K562 (cell line): ENCODE measurements around the gene EME1. TPM values are rescaled to one million over a fixed set of nuclear protein-coding genes. Genes with fewer than 3 reads are reported as not detected.

ENCODE experiments used
- HIVEP1 ChIP-seq: fragments of 250-450 bp; sonication (Bioruptor Pico); IDR thresholded peaks from 2 replicates; pipeline ENCODE4 v1.4.0; 2020; ENCODE audit warnings: mild to moderate bottlenecking
- ID3 ChIP-seq, 2 experiments: fragments of 250-450 bp in 1 of 2; fragments of 450-650 bp in 1 of 2; sonication (Bioruptor Pico) in 1 of 2; IDR thresholded peaks; 2 replicates each; pipeline versions ENCODE4 v1.6.1 to v1.8.0; 2016 to 2021; ENCODE audit warnings: mild to moderate bottlenecking in 2 of 2, moderate library complexity in 2 of 2, missing compliant biosample characterization in 1 of 2, missing genetic modification characterization in 1 of 2
- MLLT1 ChIP-seq, 2 experiments: fragments of 450-650 bp; IDR thresholded peaks; 2 replicates each; pipeline ENCODE4 v1.6.1; 2016
- PHB2 ChIP-seq: fragments of 450-650 bp; IDR thresholded peaks from 2 replicates; pipeline ENCODE4 v1.6.1; 2017; ENCODE audit warnings: low read depth
- RBM14 ChIP-seq: fragments of 200-400 bp; formaldehyde crosslinking; IDR thresholded peaks from 2 replicates; pipeline ENCODE4 v1.6.1; 2018; ENCODE audit warnings: low read depth, mild to moderate bottlenecking, low read length, moderate library complexity, borderline replicate concordance; ENCODE audit not compliant: insufficient read depth
- SLC30A9 ChIP-seq: fragments of 250-450 bp; sonication (Bioruptor Pico); IDR thresholded peaks from 2 replicates; pipeline ENCODE4 v1.8.0; 2022; ENCODE audit warnings: mild to moderate bottlenecking, moderate library complexity
- SUPT5H ChIP-seq: fragments of 450-650 bp; IDR thresholded peaks from 2 replicates; pipeline ENCODE4 v1.6.1; 2016
- TBP ChIP-seq: optimal IDR thresholded peaks from 2 replicates; pipeline ENCODE3; 2011; ENCODE audit warnings: low read depth, low read length, improper control_type of control experiment
- polyA plus RNA-seq, 8 experiments: library from polyadenylated mRNA; depleted of rRNA in 4 of 8; stranded (reverse) in 5 of 8; unstranded in 3 of 8; fragments of >200 nt; fragmentation: Nextera tagmentation in 2 of 8; fragmentation: Illumina TruSeq in 1 of 8; extraction: Ambion mirVana in 2 of 8; extraction: Trizol in 1 of 8; gene quantifications; 2 replicates each; pipeline versions ENCODE4 v1.2.1 to v1.2.3, GENCODE V29; 2011 to 2014; ENCODE audit warnings: inconsistent platforms in 1 of 8, missing spikeins in 1 of 8
- total RNA-seq, 7 experiments: library from RNA; depleted of rRNA in 6 of 7; stranded (reverse); fragments of >200 nt in 6 of 7; fragmentation: Illumina TruSeq in 2 of 7; extraction: Trizol in 2 of 7; gene quantifications; 2 replicates each; pipeline versions ENCODE4 v1.2.1 to v1.2.3, GENCODE V29; 2011 to 2021; ENCODE audit warnings: low replicate concordance in 1 of 7

EME1 gene
- total and polyA plus RNA-seq, 9 of the 15 experiments (the other 6 are each of a cell fraction or from before 2014, with no cell fraction given) = 14.6 to 44.1 (median 24.0) TPM

GRCh38 chr17:50328363-50329325, 44.4 kb upstream of the EME1 start (continued):
- TF ChIP-seq SUPT5H (no peak), PHB2 (no peak), TBP (no peak), ID3 (CRISPR knock-in tag; IDR thresholded peaks at IDR 0.05) (no peak), ID3 (tag; IDR thresholded peaks at IDR 0.05) (no peak), RBM14 (no peak), HIVEP1 (CRISPR knock-in tag) (no peak), MLLT1 (IDR thresholded peaks at IDR 0.05) (no peak), SLC30A9 (CRISPR knock-in tag) (no peak)
